Esophagus squamous epithelium (tissue), 5 donors: ENCODE data around the gene ELOVL3. TPM values are rescaled to one million over a fixed set of nuclear protein-coding genes. Genes with fewer than 3 reads are reported as not detected.
A peak's percentile ranks its signal among the peaks of the same experiment; 100 is the strongest.

Experiments used
- DNase-seq: peaks from one replicate; lab custom pipeline; 2025; lab: John Stamatoyannopoulos, UW
- H3K27ac ChIP-seq, 4 donors: fragments of 200-600 bp; sonication (generic); one replicate each; pipeline ENCODE4 v1.5.1; 2016 to 2019; ENCODE audit warnings: mild to moderate bottlenecking in 1 of 4
- H3K27me3 ChIP-seq, 4 donors: fragments of 200-600 bp; sonication (generic); 1 replicate in 3 of 4; 2 replicates in 1 of 4; pipeline versions ENCODE4 v1.5.1 to v1.6.0; 2017 to 2021; ENCODE audit warnings: antibody characterized with exemption in 1 of 4
- H3K36me3 ChIP-seq, 3 donors: fragments of 200-600 bp; sonication (generic); one replicate each; pipeline ENCODE4 v1.5.1; 2016 to 2019
- H3K4me1 ChIP-seq, 3 donors: fragments of 200-600 bp; sonication (generic); one replicate each; pipeline ENCODE4 v1.5.1; 2017 to 2019
- H3K4me3 ChIP-seq, 4 donors: fragments of 200-600 bp; sonication (generic); 1 replicate in 3 of 4; 2 replicates in 1 of 4; pipeline ENCODE4 v1.5.1; 2016 to 2019; ENCODE audit warnings: mild to moderate bottlenecking in 2 of 4, moderate library complexity in 1 of 4
- H3K9me3 ChIP-seq, 3 donors: fragments of 200-600 bp; sonication (generic); one replicate each; pipeline ENCODE4 v1.5.1; 2016 to 2019
- POLR2A ChIP-seq, 4 donors: fragments of 450-650 bp; IDR thresholded peaks; one replicate each; pipeline ENCODE4 v1.6.1; 2017; ENCODE audit warnings: antibody characterized with exemption in 4 of 4, mild to moderate bottlenecking in 4 of 4, moderate library complexity in 3 of 4
- WGBS, 2 donors: methylation state at CpG; one replicate each; pipeline ENCODE4 v1.1.5; 2018; 5-methylcytosine and 5-hydroxymethylcytosine counted together
- intact Hi-C: fragments of 100-400 bp; cut with DNase I; formaldehyde crosslinking; loops from one replicate; pipeline ENCODE4 v1.15.0; 2022
- total RNA-seq, 4 donors: library from RNA; depleted of rRNA; stranded (reverse); fragments of >200 nt; gene quantifications; one replicate each; pipeline ENCODE4 v1.1.0, GENCODE V29; 2016
- TF ChIP-seq, protein P1 (sequence below), 6 experiments: fragments of 450-650 bp in 4 of 6; fragments of 200-600 bp in 2 of 6; sonication (generic) in 2 of 6; IDR thresholded peaks; one replicate each; pipeline ENCODE4 v1.5.1; 2016 to 2019; ENCODE audit warnings: antibody characterized with exemption in 6 of 6, mild to moderate bottlenecking in 4 of 6, moderate library complexity in 4 of 6
- donor health status: DM: yes; HTN: yes; CAD: no.

ELOVL3 gene
- total RNA-seq, 4 donors from 2014 or later: not detected

DNA sequence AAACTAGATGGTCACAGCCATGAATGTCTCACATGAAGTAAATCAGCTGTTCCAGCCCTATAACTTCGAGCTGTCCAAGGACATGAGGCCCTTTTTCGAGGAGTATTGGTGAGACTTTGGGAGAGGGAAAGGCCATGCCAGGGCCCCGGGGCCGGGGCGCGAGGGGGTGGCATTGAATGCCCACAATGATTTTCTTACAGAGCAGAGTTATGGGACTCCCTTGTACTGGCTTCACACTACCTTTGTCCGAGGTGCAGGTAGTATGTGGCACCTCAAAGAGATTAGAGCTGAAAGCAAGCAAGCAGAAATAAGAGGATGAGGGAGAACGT lies 407 bp downstream of the ELOVL3 start:
- DNase-seq: no peak
- H3K27me3 ChIP-seq: peaks cover 0 to 47% (median 5%) of the 10 kb centered on the region in 4 donors
- no peaks in the 10 kb centered on the region for H3K9me3 ChIP-seq
- 85% methylated on average over 4 to 6 of the region's 8 CpGs for WGBS, 2 donors
- H3K27ac ChIP-seq: peak overlapping the region in 2 of 4 donors; percentile 69 to 74
- H3K4me3 ChIP-seq: peak overlapping the region in 3 of 4 donors; percentile 18 to 50 (median 22)
- intact Hi-C loops: loop anchor here (5.0 to 10.0 kb wide), 2 partner anchors 52 to 126 kb away; no protein-coding TSS in a partner anchor
- H3K4me1 ChIP-seq: peaks cover 20 to 42% (median 27%) of the 10 kb centered on the region in 3 donors
- TF ChIP-seq, protein P1, sequence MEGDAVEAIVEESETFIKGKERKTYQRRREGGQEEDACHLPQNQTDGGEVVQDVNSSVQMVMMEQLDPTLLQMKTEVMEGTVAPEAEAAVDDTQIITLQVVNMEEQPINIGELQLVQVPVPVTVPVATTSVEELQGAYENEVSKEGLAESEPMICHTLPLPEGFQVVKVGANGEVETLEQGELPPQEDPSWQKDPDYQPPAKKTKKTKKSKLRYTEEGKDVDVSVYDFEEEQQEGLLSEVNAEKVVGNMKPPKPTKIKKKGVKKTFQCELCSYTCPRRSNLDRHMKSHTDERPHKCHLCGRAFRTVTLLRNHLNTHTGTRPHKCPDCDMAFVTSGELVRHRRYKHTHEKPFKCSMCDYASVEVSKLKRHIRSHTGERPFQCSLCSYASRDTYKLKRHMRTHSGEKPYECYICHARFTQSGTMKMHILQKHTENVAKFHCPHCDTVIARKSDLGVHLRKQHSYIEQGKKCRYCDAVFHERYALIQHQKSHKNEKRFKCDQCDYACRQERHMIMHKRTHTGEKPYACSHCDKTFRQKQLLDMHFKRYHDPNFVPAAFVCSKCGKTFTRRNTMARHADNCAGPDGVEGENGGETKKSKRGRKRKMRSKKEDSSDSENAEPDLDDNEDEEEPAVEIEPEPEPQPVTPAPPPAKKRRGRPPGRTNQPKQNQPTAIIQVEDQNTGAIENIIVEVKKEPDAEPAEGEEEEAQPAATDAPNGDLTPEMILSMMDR (IDR thresholded peaks at IDR 0.05): no peak
- no peak for TF ChIP-seq POLR2A (IDR thresholded peaks at IDR 0.05)
- H3K36me3 ChIP-seq: no peaks in the 10 kb centered on the region

DNA sequence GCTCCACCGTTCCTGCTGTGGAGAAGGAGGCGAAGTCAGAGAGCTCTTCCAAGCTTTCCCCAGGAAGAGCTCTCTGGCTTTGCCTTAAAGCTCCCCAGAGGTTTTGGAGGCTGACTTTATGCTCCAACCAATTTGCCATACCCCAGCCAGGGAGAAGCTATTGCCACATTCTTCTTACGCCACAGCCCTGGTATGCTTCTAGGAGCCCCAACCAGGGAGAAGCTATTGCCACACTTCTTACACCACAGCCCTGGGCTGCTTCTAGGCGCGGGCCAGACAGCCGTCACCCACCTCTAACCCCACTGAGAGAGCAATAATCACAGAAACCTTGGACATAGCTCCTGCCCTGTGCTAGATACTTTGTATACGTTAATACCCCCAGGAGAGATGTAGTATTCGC lies 951 bp downstream of the ELOVL3 start:
- Histone ChIP-seq H3K27ac (no peak overlapping the region), H3K27me3 (peaks cover 0 to 52% (median 8%) of the 10 kb centered on the region in 4 donors), H3K4me3 (no peak overlapping the region), H3K36me3 (no peaks in the 10 kb centered on the region), H3K4me1 (peaks cover 24 to 48% (median 32%) of the 10 kb centered on the region in 3 donors), H3K9me3 (no peaks in the 10 kb centered on the region)
- no peak for TF ChIP-seq POLR2A (IDR thresholded peaks at IDR 0.05)
- TF ChIP-seq, protein P1 (IDR thresholded peaks at IDR 0.05): no peak
- intact Hi-C loops: loop anchor here (5.0 to 10.0 kb wide), 2 partner anchors 52 to 125 kb away; no protein-coding TSS in a partner anchor
- DNase-seq: no peak
- whole genome bisulfite sequencing, 2 donors: 55 to 82% methylated on average over 5 to 7 of the region's 8 CpGs

DNA sequence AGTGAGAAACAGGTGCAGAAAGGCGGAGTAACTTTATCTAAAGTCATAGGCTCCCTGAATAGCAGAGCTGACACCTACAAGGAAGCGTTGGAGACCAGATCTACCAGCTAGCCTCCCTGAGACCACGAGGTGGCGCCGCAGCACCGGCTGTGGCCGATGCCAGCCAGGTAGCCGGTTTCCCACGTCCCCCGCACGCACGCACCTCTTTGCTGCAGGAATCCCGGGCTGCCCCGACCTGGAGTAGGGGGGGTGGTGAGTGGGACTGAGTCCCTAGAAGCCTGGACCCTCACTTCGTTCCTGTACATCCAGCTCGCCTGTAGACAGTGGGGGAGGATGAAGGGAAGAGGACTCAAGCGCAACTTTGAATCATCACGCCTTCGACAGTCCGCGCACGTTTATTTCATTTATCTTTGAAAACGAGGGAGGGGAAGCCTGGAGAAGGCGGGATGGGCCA lies 3.7 kb downstream of the ELOVL3 start:
- peaks cover 0 to 80% (median 8%) of the 10 kb centered on the region in 4 donors for H3K27me3 ChIP-seq
- DNase-seq: no peak
- WGBS, 2 donors: 0 to 5% methylated on average over 2 to 8 of the region's 24 CpGs
- H3K9me3 ChIP-seq: no peaks in the 10 kb centered on the region
- H3K4me1 ChIP-seq: peaks cover 24 to 48% (median 32%) of the 10 kb centered on the region in 3 donors
- no peak overlapping the region for H3K27ac ChIP-seq
- H3K36me3 ChIP-seq: no peaks in the 10 kb centered on the region
- intact Hi-C loops: loop anchor here (5.0 to 10.0 kb wide), 2 partner anchors 55 to 122 kb away; no protein-coding TSS in a partner anchor
- TF ChIP-seq POLR2A (IDR thresholded peaks at IDR 0.05): no peak
- TF ChIP-seq, protein P1 (IDR thresholded peaks at IDR 0.05): peak; percentile 79 to 96 (median 92)
- peak overlapping the region; percentile 42 to 71 (median 50) for H3K4me3 ChIP-seq

DNA sequence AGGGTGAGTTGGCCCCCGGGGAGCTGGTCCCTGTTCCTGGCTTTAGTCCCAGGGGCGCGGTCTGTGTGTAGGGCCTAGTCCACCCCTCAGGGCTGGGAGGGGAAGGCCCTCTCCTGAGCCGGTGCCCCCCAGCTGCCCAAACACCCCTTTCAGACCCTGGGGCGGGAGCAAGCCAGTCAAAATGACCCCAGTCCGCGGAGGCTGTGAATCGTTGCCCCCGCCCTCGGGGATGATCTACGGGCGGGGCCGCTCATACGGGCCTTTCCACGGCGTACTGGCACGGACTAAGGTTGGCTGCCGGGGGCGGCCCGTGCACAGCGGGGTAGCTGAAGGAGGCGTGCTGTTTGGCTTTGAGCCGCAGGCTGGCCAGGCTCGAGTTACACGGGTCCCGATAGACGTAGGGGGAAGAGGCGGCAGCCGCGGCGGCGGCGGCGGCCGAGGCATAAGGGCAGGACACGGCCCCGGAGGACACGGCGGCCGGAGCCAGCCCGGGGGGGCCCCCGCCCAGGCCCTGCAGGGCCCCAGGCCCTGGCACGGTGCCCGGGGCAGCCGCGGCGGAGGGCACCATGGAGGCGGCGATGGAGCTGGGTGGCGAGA lies 4.3 kb downstream of the ELOVL3 start:
- WGBS, 2 donors: 0% methylated on average over 9 of the region's 50 CpGs; no CpG with 5 or more reads in 1 of the 2 donors
- no peak for TF ChIP-seq POLR2A (IDR thresholded peaks at IDR 0.05)
- TF ChIP-seq, protein P1 (IDR thresholded peaks at IDR 0.05): no peak
- DNase-seq: no peak
- H3K4me3 ChIP-seq: peak overlapping the region; percentile 42 to 71 (median 50)
- peaks cover 23 to 47% (median 32%) of the 10 kb centered on the region in 3 donors for H3K4me1 ChIP-seq
- intact Hi-C loops: no loop called here
- H3K9me3 ChIP-seq: no peaks in the 10 kb centered on the region
- H3K27ac ChIP-seq: no peak overlapping the region
- no peaks in the 10 kb centered on the region for H3K36me3 ChIP-seq
- H3K27me3 ChIP-seq: peaks cover 0 to 85% (median 8%) of the 10 kb centered on the region in 4 donors

DNA sequence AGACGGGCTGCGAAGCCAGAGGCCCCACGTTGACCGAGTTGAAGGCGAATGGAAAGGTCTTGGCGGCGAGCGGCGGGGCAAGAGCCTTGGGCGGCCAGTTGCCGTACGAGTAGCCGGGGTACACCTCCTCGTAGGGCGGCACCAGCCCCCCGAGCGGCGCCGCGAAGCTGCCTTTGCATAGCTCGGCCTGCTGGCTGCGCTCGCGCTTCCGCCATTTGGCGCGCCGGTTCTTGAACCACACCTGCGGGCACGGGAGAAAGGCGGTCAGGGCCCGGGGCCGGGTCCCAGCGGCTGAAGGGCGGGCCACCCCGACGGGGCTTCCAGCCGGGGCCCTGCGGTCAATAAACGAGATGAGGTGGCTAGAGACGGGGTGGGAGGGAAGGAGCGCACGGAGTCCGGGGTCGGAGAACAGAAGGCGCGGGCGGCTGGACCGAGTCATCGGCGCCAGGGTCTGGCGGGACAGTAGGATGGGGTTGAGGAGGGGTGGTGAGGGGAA lies 4.8 kb downstream of the ELOVL3 start:
- H3K27me3 ChIP-seq: peaks cover 0 to 90% (median 8%) of the 10 kb centered on the region in 4 donors
- no peak overlapping the region for H3K27ac ChIP-seq
- no peak for DNase-seq
- H3K36me3 ChIP-seq: no peaks in the 10 kb centered on the region
- peaks cover 19 to 46% (median 32%) of the 10 kb centered on the region in 3 donors for H3K4me1 ChIP-seq
- TF ChIP-seq, protein P1 (IDR thresholded peaks at IDR 0.05): peak in 3 of 6 experiments; percentile 17 to 41 (median 27)
- no peak for TF ChIP-seq POLR2A (IDR thresholded peaks at IDR 0.05)
- intact Hi-C loops: no loop called here
- H3K9me3 ChIP-seq: no peaks in the 10 kb centered on the region
- H3K4me3 ChIP-seq: peak overlapping the region; percentile 42 to 71 (median 50)
- WGBS, 2 donors: 0 to 2% methylated on average over 2 to 13 of the region's 52 CpGs
